GM18870 (cell line): ENCODE measurements around the gene DGKQ.

Source experiments
- ATAC-seq: cut with Tn5 transposase; IDR thresholded peaks from one replicate; pipeline ENCODE4 v1.9.1; 2021; ENCODE audit warnings: moderate library complexity; ENCODE audit not compliant: unreplicated experiment

The DGKQ gene

DNA sequence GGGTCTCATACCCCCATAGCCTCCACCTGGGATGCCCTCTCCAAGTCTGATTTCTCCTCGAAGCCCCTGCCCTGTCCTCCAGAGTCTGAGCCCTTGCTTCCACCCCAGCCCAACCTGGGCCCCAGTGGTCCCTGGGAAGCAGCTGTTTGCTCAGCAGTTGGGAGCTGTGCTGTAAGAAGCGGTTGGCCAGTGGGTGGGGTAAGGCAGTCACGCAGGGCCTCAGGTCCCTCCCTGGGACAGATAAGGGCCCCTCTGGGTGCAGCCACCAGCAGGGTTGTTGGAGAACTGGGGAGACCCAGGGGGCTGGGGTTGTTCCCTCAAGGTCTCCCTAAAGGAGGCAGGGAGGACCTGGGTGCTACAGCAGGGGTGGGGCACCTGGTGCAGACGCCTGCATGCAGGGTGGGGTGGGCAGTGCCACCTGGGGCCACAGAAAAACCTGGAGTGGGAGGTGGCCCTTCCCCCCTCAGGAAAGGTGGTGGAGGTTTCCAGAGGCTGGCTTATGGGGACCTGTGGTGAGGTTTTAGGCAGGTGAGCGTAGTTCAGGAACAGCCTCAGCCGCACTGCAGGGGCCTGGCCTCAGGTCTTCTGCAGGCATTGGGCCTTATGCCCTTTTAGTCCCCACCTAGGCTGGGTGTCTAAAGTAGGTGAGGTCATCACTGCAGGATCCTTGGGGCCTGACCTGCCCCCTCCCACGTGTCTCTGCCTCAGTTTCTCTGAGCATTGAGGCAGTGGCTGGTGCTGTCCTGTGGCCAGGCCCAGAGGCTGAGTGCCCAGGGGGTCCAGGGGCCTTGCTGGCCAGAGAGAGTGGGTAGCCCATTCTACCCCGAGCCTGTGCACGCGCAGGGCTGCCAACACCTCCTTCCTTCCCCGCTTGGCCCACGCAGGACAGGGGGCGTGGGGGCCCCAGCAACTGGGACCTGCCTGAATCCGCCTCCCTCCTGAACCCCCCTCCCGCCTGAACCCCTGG is 22.9 kb upstream of the DGKQ start:
- ATAC-seq: no peak

DNA sequence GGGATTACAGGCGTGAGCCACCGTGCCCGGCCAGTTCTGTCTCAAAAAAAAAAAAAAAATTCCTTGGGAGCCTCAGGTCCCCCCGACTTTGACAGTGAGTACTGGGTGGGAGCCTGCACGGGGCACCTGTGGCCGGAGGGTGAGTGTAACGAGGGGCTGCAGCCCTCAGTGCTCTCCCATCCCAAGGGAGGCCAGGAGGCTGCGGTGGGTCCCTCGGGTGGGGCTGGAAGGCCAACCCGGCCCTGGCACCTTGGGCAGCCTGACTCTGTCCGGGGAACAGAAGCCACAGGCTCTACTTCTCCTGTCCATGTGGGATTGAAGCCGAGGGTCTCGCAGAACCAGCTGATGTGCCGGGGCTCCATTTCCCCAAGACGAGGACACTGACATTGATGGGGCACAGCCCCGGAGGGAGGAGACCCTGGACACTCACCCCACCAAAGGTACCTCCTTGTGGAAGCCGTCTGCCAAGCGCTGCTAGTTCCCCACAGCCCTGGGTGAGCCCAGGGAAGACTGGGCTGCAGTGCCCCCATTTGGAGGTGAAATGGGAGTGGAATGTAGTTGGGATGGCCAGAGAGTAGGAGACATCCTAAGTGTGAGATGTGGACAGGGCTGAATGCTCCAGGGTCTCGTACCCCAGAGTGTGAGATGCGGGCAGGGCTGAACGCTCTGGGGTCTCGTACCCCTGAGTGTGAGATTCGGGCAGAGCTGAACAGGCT is 22.1 kb upstream of the DGKQ start:
- ATAC-seq: no peak

GRCh38 chr4:993111-994029 is 20.0 kb upstream of the DGKQ start, which contains the start of gene SLC26A1:
Gene SLC26A1, minus strand, starts transcription at chr4:993404. Its CDS starts 1,701 bp downstream, at chr4:991703.
- ATAC-seq: no peak

GRCh38 chr4:992297-993110 is 19.1 kb upstream of the DGKQ start:
- ATAC-seq: no peak

DNA sequence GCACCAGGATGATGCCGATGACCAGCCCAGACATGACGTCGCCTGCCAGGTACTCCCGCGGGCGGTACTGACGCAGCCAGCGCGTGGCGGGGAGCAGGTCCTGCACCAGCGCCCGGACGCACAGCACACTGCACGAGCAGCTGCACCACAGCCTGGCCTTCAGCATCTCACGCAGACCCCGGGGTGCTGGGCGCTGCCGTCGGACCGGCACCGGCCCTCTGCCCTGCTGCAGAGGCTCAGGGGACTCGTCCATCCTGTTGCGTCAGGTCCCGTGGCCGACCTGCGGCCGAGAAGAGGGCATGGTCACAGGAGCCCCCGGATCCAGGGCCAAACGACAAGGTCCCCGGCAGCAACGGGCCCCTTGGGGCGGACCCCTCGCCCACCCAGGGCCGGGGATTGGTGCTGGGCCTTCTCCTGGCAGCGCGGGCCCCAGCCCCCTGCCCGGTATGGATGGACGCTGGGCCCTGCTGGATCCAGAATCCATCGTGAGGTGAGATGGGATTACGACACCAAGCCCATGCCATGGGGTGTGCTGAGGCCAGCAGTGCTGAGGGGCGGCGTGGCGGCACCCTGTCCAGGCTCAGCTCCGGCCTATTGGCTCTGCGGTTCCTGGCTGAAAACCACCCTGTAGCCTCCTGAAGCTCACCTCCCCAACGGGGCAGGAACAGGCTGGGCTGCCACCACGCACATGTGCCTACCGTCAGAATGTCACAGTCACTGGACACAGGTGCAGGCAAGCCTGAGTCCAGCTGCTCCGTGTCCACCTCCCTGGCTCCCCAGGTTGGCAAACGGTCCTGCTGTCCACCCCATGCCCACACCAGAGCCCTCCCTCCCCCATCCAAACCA is 18.3 kb upstream of the DGKQ start:
- no peak for ATAC-seq

GRCh38 chr4:990746-991367 is 17.5 kb upstream of the DGKQ start:
- no peak for ATAC-seq

GRCh38 chr4:989722-990471 is 16.5 kb upstream of the DGKQ start:
- ATAC-seq: no peak

DNA sequence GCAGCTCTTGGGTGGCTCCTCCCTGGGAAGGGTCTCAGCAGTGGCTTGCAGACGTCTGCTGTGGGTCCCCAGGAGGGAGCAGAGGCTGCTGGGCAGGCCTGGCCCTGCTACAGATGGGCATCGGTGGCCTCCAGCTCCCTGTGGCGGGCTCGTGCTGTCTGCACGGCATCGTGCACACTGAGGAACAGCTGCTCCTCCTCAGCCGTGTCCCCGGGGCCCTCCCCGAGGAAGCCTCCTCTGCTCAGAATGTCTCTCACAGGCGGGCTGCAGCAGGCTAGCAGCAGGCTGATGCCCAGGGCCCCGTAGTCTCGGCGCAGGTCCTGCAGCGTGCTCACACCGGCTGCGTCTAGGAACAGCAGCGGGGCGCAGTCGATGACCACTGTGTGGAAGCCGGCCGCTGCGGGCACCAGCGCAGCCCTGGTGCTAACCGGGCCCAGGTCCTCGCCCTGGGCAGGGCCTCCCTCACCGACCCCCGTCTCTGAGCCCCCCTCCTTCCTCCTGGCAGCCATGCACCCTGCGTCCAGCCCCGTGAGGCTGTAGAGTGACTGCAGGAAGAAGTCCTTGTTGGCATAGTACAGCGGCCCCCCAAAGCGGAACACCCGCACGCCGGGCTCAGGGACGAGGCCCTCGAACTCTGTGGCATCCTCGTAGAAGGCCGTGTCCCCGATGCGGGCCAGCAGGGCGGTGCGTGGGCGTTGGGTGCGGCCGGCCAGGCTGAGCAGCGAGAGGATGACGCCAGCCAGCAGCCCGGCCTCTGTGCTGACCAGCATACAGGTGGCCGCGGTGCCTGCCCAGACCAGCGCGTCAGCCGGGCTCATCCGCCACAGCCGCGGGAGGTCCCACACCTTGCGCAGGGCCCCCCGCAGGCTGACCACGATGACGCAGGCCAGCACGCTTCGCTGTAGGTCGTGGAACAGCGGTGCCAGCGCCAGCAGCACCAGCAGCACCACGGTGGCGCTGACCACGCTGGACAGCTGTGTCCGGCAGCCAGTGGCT is 15.7 kb upstream of the DGKQ start:
- ATAC-seq: no peak

- ATAC-seq: no peak
These were observed 14.5 kb upstream of the DGKQ start for GRCh38 chr4:987624-988513.

- ATAC-seq: no peak
These were observed 13.7 kb upstream of the DGKQ start, which contains the start of gene IDUA for GRCh38 chr4:986879-987623. Gene IDUA, plus strand, starts transcription at chr4:987044. Its CDS starts 41 bp downstream, at chr4:987085.

DNA sequence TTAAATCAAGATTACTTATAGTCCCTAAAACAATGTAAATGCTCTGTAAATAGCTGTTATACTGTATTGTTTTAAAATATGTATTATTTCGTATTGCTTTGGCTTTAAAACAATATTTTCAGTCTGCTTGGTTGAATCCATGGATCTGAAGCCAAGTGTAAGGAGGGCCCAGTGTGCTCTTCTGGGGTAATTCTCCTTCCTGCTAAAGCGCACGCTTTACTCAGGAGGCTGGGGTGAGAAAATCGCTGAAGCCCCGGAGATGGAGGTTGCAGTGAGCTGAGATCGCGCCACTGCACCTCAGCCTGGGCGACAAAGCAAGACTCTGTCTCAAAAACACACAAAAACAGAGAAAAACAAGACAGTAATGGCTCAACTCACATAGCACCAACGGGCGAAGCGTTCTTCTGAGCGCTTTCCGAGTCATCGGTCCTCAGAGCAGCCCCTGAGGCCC is 13.1 kb upstream of the DGKQ start:
- no peak for ATAC-seq

DNA sequence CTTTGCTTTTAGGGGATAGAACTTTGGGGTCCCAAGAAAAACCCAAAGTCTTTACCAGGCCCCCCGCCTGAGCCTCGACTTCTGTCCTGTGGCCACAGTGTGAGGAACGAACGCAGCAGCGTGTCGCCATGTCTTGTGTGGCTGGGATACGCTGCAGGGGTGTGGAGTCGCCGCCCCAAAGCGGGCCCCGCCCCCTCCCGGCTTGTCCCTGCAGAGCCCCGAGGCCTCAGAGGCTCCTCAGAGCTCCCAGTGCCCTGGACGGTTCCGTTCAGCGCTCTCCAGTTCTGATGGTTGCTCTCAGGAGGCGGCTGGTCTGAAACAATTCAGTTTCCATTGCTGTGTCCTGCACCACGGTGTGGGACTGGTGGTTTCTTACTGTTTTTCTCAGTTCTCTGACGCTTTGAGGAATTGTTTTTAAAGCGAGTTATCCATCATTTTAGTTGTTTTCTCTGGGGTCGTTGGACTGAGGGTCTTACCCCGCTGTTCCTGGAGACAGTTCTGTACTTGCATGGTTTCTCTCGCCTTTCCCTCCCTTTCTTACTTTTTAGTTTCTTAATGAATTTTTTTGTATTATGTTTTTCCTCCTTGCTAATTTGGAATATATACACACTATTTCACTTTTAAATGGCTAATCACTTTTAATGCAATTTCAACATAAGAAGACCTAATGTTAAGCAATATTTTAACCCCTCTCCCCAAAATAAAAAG is 11.9 kb upstream of the DGKQ start:
- ATAC-seq: no peak

- ATAC-seq: no peak
These were observed 11.1 kb upstream of the DGKQ start for GRCh38 chr4:984336-985054.

GRCh38 chr4:982814-983213 is 9.4 kb upstream of the DGKQ start:
- no peak for ATAC-seq
